ENCODE measurements around the gene SHROOM1. TPM values are rescaled to one million over a fixed set of nuclear protein-coding genes. Genes with fewer than 3 reads are reported as not detected.

SHROOM1 gene
- total RNA-seq, 2 experiments from 2014 or later, result 2.0 to 2.1 TPM

DNA sequence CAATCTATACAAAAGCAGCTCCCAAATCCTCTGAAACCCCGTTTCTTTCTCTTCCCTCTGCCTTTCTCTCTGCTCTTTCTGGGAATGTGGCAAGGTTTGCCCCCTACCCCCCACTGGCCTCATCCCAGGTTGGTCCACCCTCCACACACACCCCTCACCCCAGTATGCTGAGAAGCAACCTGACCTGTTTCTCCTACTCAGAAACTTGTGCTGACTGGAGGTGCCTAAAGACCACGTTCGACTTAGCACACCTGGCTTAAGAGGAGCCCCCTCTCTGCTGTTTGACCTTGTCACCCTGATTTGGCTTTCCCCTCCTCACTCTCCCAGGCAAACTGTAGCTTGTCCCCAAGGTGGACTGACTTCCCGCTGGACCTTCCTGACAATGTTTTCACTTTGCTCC lies 52.3 kb downstream of the SHROOM1 start:
- ChIA-PET CTCF (interaction anchor here (2.9 kb wide), 1 partner anchor 42 kb away, joined by 12 read pairs; no protein-coding TSS in a partner anchor), POLR2A (interaction anchor here (0.9 to 1.3 kb wide), 2 partner anchors 15 to 22 kb away, joined by 4 to 7 read pairs; no protein-coding TSS in a partner anchor)
- Mint-ChIP-seq H3K9me3 (no peaks in the 10 kb centered on the region), H3K27me3 (peaks cover 24% of the 10 kb centered on the region), H3K36me3 (ENCODE audit: low read depth) (no peaks in the 10 kb centered on the region), H3K4me1 (ENCODE audit: low read depth) (peaks cover 8% of the 10 kb centered on the region), H3K27ac (no peak overlapping the region), H3K4me3 (peak overlapping the region; percentile 67)
- DNase-seq, result no peak
- TF ChIP-seq, protein P1, sequence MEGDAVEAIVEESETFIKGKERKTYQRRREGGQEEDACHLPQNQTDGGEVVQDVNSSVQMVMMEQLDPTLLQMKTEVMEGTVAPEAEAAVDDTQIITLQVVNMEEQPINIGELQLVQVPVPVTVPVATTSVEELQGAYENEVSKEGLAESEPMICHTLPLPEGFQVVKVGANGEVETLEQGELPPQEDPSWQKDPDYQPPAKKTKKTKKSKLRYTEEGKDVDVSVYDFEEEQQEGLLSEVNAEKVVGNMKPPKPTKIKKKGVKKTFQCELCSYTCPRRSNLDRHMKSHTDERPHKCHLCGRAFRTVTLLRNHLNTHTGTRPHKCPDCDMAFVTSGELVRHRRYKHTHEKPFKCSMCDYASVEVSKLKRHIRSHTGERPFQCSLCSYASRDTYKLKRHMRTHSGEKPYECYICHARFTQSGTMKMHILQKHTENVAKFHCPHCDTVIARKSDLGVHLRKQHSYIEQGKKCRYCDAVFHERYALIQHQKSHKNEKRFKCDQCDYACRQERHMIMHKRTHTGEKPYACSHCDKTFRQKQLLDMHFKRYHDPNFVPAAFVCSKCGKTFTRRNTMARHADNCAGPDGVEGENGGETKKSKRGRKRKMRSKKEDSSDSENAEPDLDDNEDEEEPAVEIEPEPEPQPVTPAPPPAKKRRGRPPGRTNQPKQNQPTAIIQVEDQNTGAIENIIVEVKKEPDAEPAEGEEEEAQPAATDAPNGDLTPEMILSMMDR (IDR thresholded peaks at IDR 0.05), result no peak
- intact Hi-C loops (cut with micrococcal nuclease), result no loop called here
- no peak for ATAC-seq

DNA sequence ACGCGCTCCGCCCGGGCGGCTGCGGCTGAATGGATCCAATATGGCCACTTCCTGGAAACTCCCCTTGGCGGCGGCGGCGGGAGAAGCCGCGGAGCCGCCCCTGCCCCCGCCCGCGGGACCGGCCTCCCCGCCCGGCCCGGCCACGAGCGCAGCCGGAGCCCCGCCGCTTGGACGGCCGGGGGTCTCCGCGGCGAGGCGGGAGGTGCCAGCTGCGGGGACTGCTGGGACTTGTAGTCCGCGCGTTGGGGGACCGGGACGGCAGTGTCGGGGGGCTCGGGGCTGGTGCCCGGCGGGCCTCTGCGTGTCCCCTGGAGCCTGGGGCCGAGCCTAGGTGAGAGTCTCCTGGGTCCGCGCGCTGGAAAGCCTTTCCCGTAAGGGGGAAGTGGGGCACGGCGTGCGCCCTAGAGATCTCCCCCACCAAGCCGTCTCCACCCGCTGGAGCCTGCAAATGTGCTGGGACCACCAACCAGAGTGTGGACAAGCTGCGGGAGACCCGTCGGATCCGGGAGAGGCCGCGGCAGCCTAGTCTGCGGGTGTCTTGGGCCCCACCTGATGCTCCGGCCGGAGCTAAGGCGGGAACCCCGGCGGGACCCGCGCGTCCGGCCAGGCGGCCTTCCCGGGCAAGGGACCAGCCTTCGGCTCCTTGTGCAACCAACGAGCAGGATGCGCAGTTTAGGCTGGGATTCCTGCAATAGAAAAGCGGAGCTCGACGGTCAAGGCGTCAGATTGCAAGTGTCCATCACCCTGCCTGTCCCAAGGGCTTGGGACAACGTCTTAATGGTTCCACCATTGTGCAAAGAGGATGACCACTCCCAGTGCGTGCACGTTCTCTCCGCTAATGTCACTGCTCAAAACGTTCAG lies 53.0 kb downstream of the SHROOM1 start, which contains the start of gene SEPTIN8:
Gene SEPTIN8, minus strand, starts transcription at position 31 of the 861 bp plus-strand sequence. CDS start 102 bp downstream, outside the sequence.
- ATAC-seq (peak; percentile 74), DNase-seq (peak; percentile 52)
- CTCF ChIA-PET, result interaction anchor here (2.8 to 2.9 kb wide), 2 partner anchors 31 to 42 kb away, joined by 9 to 12 read pairs; partner anchors contain the start of gene CCNI2
- Mint-ChIP-seq H3K9me3 (no peaks in the 10 kb centered on the region), H3K4me3 (peak within 1 kb of the TSS; percentile 67), H3K36me3 (ENCODE audit: low read depth) (no peaks in the 10 kb centered on the region), H3K4me1 (ENCODE audit: low read depth) (peaks cover 8% of the 10 kb centered on the region), H3K27ac (no peak within 1 kb of the TSS), H3K27me3 (peaks cover 20% of the 10 kb centered on the region)
- TF ChIP-seq, protein P1 (IDR thresholded peaks at IDR 0.05), result no peak
- POLR2A ChIA-PET, result interaction anchor here (0.8 to 1.3 kb wide), 3 partner anchors 14 to 27 kb away, joined by 3 to 7 read pairs (median 4); no protein-coding TSS in a partner anchor
- intact Hi-C loops (cut with micrococcal nuclease), result no loop called here

DNA sequence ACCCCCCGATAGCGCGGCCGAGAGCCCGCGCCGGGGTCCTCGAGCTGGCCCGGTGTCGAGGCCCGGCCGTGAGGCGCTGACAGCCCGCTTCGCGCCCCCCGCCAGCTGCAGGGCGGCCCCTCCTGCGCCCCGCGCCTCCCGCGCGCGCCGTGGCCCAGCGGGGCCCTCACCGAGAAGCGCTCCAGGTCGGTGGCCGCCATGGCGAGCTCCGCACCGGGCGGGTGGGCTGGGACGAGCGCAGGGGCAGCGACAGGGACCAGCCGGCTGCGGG lies 53.6 kb downstream of the SHROOM1 start:
- peaks cover 16% of the 10 kb centered on the region for H3K27me3 Mint-ChIP-seq
- TF ChIP-seq, protein P1 (IDR thresholded peaks at IDR 0.05), result no peak
- ChIA-PET POLR2A (interaction anchor here (0.8 to 1.8 kb wide), 3 partner anchors 12 to 26 kb away, joined by 3 to 7 read pairs (median 5); no protein-coding TSS in a partner anchor), CTCF (interaction anchor here (2.8 kb wide), 1 partner anchor 30 kb away, joined by 9 read pairs; the partner anchor contains the start of gene CCNI2)
- no peaks in the 10 kb centered on the region for H3K36me3 Mint-ChIP-seq (ENCODE audit: low read depth)
- H3K27ac Mint-ChIP-seq, result no peak overlapping the region
- intact Hi-C loops (cut with micrococcal nuclease), result no loop called here
- DNase-seq, result no peak
- peak; percentile 40 for ATAC-seq
- H3K9me3 Mint-ChIP-seq, result no peaks in the 10 kb centered on the region
- no peak overlapping the region for H3K4me3 Mint-ChIP-seq
- peaks cover 8% of the 10 kb centered on the region for H3K4me1 Mint-ChIP-seq (ENCODE audit: low read depth)

DNA sequence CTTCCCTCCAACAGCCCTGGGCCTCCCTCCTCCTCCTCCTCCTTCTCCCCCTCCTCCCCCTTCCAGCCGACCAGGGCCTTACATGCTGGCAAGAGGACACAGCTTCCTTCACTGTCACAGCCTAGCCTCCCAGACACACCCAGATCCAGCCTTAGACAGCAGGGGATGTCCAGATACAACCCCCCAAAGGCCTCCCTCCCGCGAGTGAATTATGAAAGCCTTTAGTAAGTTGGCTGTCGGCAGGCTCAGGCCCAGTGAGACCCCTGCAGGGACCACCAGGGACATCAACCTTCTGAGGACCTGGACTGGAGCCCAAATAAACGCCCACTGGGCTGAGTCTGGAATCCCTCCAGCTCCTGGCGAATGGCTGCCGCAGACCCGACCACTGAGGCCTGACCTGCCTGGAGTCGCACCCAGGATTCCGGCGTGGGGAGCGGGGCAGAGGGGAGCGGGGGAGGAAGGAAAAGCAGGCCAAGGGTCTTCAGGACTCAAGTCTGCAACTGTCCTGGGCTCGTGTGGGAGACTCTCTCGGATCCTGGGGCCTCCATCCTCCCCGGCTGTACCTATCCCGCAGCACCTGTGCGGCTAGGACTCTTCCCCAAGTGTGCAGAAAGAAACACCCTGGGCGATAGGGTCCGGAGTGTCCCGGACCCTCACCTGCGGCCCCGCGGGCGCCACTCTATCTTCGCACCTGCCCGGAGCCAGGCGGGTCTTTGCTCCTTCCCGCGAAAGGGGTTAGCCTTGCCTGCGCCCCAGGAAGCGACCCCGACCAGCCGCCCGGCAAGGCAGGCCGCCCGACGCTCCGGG lies 54.1 kb downstream of the SHROOM1 start:
- no peak overlapping the region for H3K27ac Mint-ChIP-seq
- ATAC-seq, result no peak
- H3K4me1 Mint-ChIP-seq (ENCODE audit: low read depth), result peaks cover 8% of the 10 kb centered on the region
- H3K9me3 Mint-ChIP-seq, result no peaks in the 10 kb centered on the region
- peaks cover 12% of the 10 kb centered on the region for H3K27me3 Mint-ChIP-seq
- no peaks in the 10 kb centered on the region for H3K36me3 Mint-ChIP-seq (ENCODE audit: low read depth)
- ChIA-PET CTCF (interaction anchor here (2.8 kb wide), 1 partner anchor 29 kb away, joined by 9 read pairs; the partner anchor contains the start of gene CCNI2), POLR2A (interaction anchor here (0.9 to 1.8 kb wide), 2 partner anchors 11 to 21 kb away, joined by 4 to 5 read pairs; no protein-coding TSS in a partner anchor)
- peak overlapping the region; percentile 63 for H3K4me3 Mint-ChIP-seq
- DNase-seq, result peak; percentile 12
- intact Hi-C loops (cut with micrococcal nuclease), result no loop called here
- TF ChIP-seq, protein P1 (IDR thresholded peaks at IDR 0.05), result no peak

All from activated CD8-positive, alpha-beta T cell treated with anti-CD3 and anti-CD28 coated beads for 36 hours (primary cell).